ENCODE results near the gene SLC38A5.

The SLC38A5 gene

GRCh38 chrX:48480142-48480541 lies 10.1 kb upstream of the SLC38A5 start:
- peaks cover 19% of the 10 kb centered on the region for H3K36me3 ChIP-seq (ENCODE audit: control insufficient read depth, insufficient read depth, low read length)
- H3K27ac ChIP-seq (ENCODE audit: insufficient read depth, low read length, poor library complexity, severe bottlenecking) = no peak overlapping the region
- peaks cover 8% of the 10 kb centered on the region for H3K4me1 ChIP-seq (ENCODE audit: control insufficient read depth, insufficient read depth, low read length, poor library complexity, severe bottlenecking)
- H3K9me3 ChIP-seq (ENCODE audit: control insufficient read depth, low read length) = no peaks in the 10 kb centered on the region
- no peak for DNase-seq
- H3K4me3 ChIP-seq (ENCODE audit: insufficient read depth, low read depth, low read length, poor library complexity, severe bottlenecking) = no peak overlapping the region
- H3K27me3 ChIP-seq (replicated peaks; ENCODE audit: control insufficient read depth, insufficient read depth, low read length, poor library complexity, severe bottlenecking) = no peaks in the 10 kb centered on the region

DNA sequence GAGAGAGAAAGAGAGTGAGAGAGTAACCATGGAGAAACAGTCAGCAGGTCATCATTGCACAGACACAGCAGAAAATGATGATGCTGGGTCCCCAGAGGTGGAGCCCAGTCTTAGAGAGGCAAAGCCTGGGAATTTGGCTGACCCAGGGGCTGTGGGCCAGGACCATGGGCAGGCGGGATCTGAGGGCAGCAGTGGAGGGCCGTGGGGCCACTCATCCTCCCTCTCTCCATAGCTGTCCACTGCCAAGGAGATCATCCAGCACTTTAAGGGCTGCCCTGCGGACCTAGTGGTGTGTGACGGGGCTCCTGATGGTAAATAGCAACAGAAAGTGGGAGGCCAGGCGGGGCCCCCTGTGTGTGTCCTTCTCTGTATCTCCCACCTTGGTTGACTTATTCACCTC lies 8.7 kb upstream of the SLC38A5 start:
- no peaks in the 10 kb centered on the region for H3K9me3 ChIP-seq (ENCODE audit: control insufficient read depth, low read length)
- peaks cover 19% of the 10 kb centered on the region for H3K36me3 ChIP-seq (ENCODE audit: control insufficient read depth, insufficient read depth, low read length)
- no peak overlapping the region for H3K27ac ChIP-seq (ENCODE audit: insufficient read depth, low read length, poor library complexity, severe bottlenecking)
- peaks cover 8% of the 10 kb centered on the region for H3K4me1 ChIP-seq (ENCODE audit: control insufficient read depth, insufficient read depth, low read length, poor library complexity, severe bottlenecking)
- DNase-seq = no peak
- H3K4me3 ChIP-seq (ENCODE audit: insufficient read depth, low read depth, low read length, poor library complexity, severe bottlenecking) = no peak overlapping the region
- no peaks in the 10 kb centered on the region for H3K27me3 ChIP-seq (replicated peaks; ENCODE audit: control insufficient read depth, insufficient read depth, low read length, poor library complexity, severe bottlenecking)

GRCh38 chrX:48477960-48478755 lies 8.1 kb upstream of the SLC38A5 start:
- H3K27ac ChIP-seq (ENCODE audit: insufficient read depth, low read length, poor library complexity, severe bottlenecking) = no peak overlapping the region
- DNase-seq = no peak
- H3K9me3 ChIP-seq (ENCODE audit: control insufficient read depth, low read length) = no peaks in the 10 kb centered on the region
- H3K4me3 ChIP-seq (ENCODE audit: insufficient read depth, low read depth, low read length, poor library complexity, severe bottlenecking) = no peak overlapping the region
- peaks cover 19% of the 10 kb centered on the region for H3K36me3 ChIP-seq (ENCODE audit: control insufficient read depth, insufficient read depth, low read length)
- H3K27me3 ChIP-seq (replicated peaks; ENCODE audit: control insufficient read depth, insufficient read depth, low read length, poor library complexity, severe bottlenecking) = no peaks in the 10 kb centered on the region
- peaks cover 8% of the 10 kb centered on the region for H3K4me1 ChIP-seq (ENCODE audit: control insufficient read depth, insufficient read depth, low read length, poor library complexity, severe bottlenecking)

- no peak for DNase-seq
- peak overlapping the region; percentile 75 for H3K27ac ChIP-seq (ENCODE audit: insufficient read depth, low read length, poor library complexity, severe bottlenecking)
- H3K9me3 ChIP-seq (ENCODE audit: control insufficient read depth, low read length) = no peaks in the 10 kb centered on the region
Measured at GRCh38 chrX:48476919-48477318, 6.9 kb upstream of the SLC38A5 start.

DNA sequence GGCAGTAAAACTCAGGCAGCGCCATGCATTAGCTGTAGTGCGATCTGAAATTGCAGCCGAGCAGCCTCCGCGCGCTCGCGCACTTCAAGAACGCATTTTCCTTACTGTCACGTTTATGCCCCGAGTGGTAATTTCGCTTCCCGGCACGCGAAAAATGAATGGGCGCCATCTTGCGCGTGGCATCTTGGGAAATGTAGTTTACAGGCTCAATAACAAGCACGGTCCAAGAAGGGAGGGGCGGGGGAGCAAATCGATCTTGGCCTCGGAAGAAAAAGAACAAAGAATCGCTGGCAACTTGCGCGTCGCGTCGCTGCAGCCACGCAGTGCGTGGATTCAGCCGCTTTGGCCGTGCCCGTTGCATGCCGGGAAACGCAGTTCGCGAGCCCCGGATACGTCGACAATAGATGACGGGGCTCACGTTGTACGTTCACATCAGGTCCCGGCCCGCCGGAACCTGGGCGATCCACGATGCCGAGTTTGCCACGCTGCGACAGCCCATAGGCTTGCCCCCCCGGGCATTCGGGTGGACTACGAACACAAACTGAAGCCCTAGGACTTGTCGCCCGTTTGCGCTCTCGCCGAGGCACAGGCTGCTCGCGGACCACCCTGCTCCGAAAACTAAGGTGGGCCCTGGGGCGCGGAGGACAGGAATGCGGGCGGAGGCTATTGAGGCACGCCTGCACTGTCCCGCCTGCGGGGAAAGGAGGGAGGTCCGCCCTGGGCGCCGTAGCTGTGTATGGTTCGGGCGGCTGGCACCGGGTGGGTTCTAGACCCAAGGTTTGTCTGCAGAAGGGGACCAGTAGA lies 5.9 kb upstream of the SLC38A5 start, which contains the start of gene FTSJ1:
TSS of gene FTSJ1 (plus strand) at position 426 of the 804 bp plus-strand sequence. CDS start 1,849 bp downstream, outside the sequence.
- Histone ChIP-seq H3K36me3 (ENCODE audit: control insufficient read depth, insufficient read depth, low read length) (peaks cover 6% of the 10 kb centered on the region), H3K27me3 (replicated peaks; ENCODE audit: control insufficient read depth, insufficient read depth, low read length, poor library complexity, severe bottlenecking) (no peaks in the 10 kb centered on the region), H3K4me3 (ENCODE audit: insufficient read depth, low read depth, low read length, poor library complexity, severe bottlenecking) (peak within 1 kb of the TSS; percentile 59), H3K27ac (ENCODE audit: insufficient read depth, low read length, poor library complexity, severe bottlenecking) (peak within 1 kb of the TSS; percentile 75), H3K9me3 (ENCODE audit: control insufficient read depth, low read length) (no peaks in the 10 kb centered on the region), H3K4me1 (ENCODE audit: control insufficient read depth, insufficient read depth, low read length, poor library complexity, severe bottlenecking) (peaks cover 8% of the 10 kb centered on the region)
- DNase-seq = peak; percentile 78 to 87 (median 84)

More at GRCh38 chrX:48476919-48477318, 6.9 kb upstream of the SLC38A5 start:
- Histone ChIP-seq H3K4me1 (ENCODE audit: control insufficient read depth, insufficient read depth, low read length, poor library complexity, severe bottlenecking) (peaks cover 8% of the 10 kb centered on the region), H3K36me3 (ENCODE audit: control insufficient read depth, insufficient read depth, low read length) (peaks cover 15% of the 10 kb centered on the region), H3K4me3 (ENCODE audit: insufficient read depth, low read depth, low read length, poor library complexity, severe bottlenecking) (peak overlapping the region; percentile 59), H3K27me3 (replicated peaks; ENCODE audit: control insufficient read depth, insufficient read depth, low read length, poor library complexity, severe bottlenecking) (no peaks in the 10 kb centered on the region)

DNA sequence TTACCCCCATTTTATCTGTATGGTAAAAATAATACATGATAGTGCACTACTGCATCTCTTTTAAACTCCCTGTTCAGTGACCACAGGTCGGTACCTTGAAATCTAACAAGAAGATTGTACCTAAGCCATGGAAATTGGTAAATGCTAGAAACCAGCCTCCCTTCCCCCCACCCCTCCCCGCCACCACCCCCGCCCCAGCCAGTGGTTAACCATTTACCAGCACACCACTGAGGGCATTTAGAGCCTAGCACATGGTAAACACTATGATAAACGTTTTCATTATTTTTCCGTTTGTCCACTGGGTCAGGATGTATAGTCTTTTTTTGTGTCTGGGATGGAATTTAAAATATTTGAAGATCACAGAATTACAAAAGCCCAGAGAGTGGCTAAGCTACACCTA lies 5.2 kb upstream of the SLC38A5 start:
- no peaks in the 10 kb centered on the region for H3K27me3 ChIP-seq (replicated peaks; ENCODE audit: control insufficient read depth, insufficient read depth, low read length, poor library complexity, severe bottlenecking)
- peak overlapping the region; percentile 51 for H3K27ac ChIP-seq (ENCODE audit: insufficient read depth, low read length, poor library complexity, severe bottlenecking)
- peak overlapping the region; percentile 46 for H3K4me3 ChIP-seq (ENCODE audit: insufficient read depth, low read depth, low read length, poor library complexity, severe bottlenecking)
- H3K4me1 ChIP-seq (ENCODE audit: control insufficient read depth, insufficient read depth, low read length, poor library complexity, severe bottlenecking) = peaks cover 8% of the 10 kb centered on the region
- H3K9me3 ChIP-seq (ENCODE audit: control insufficient read depth, low read length) = no peaks in the 10 kb centered on the region
- DNase-seq = no peak
- peaks cover 6% of the 10 kb centered on the region for H3K36me3 ChIP-seq (ENCODE audit: control insufficient read depth, insufficient read depth, low read length)

- H3K4me1 ChIP-seq (ENCODE audit: control insufficient read depth, insufficient read depth, low read length, poor library complexity, severe bottlenecking) = peaks cover 8% of the 10 kb centered on the region
- H3K27me3 ChIP-seq (replicated peaks; ENCODE audit: control insufficient read depth, insufficient read depth, low read length, poor library complexity, severe bottlenecking) = no peaks in the 10 kb centered on the region
- H3K4me3 ChIP-seq (ENCODE audit: insufficient read depth, low read depth, low read length, poor library complexity, severe bottlenecking) = no peak overlapping the region
- no peak for DNase-seq
- peaks cover 6% of the 10 kb centered on the region for H3K36me3 ChIP-seq (ENCODE audit: control insufficient read depth, insufficient read depth, low read length)
- no peak overlapping the region for H3K27ac ChIP-seq (ENCODE audit: insufficient read depth, low read length, poor library complexity, severe bottlenecking)
- no peaks in the 10 kb centered on the region for H3K9me3 ChIP-seq (ENCODE audit: control insufficient read depth, low read length)
Measured at GRCh38 chrX:48474581-48474980, 4.5 kb upstream of the SLC38A5 start.

- DNase-seq = no peak
- Histone ChIP-seq H3K4me1 (ENCODE audit: control insufficient read depth, insufficient read depth, low read length, poor library complexity, severe bottlenecking) (peaks cover 8% of the 10 kb centered on the region), H3K9me3 (ENCODE audit: control insufficient read depth, low read length) (no peaks in the 10 kb centered on the region), H3K27ac (ENCODE audit: insufficient read depth, low read length, poor library complexity, severe bottlenecking) (no peak overlapping the region), H3K27me3 (replicated peaks; ENCODE audit: control insufficient read depth, insufficient read depth, low read length, poor library complexity, severe bottlenecking) (no peaks in the 10 kb centered on the region), H3K4me3 (ENCODE audit: insufficient read depth, low read depth, low read length, poor library complexity, severe bottlenecking) (no peak overlapping the region), H3K36me3 (ENCODE audit: control insufficient read depth, insufficient read depth, low read length) (peaks cover 6% of the 10 kb centered on the region)
Measured at GRCh38 chrX:48474127-48474526, 4.1 kb upstream of the SLC38A5 start.

DNA sequence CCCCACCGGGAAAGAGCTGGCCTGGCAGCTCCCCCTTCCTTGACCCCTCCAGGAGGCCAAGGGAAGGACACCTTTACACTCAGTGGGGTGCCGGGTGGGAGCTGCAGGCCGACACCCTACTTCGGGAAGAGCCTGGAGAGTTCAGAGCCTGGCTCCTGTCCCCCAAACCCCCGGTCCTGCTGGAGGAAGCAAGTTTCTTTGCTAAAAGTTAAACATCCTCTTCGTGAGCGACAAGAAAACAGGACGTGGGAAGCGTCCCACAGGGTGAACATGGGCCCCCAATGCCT lies 3.6 kb upstream of the SLC38A5 start:
- Histone ChIP-seq H3K4me3 (ENCODE audit: insufficient read depth, low read depth, low read length, poor library complexity, severe bottlenecking) (no peak overlapping the region), H3K4me1 (ENCODE audit: control insufficient read depth, insufficient read depth, low read length, poor library complexity, severe bottlenecking) (peaks cover 8% of the 10 kb centered on the region), H3K9me3 (ENCODE audit: control insufficient read depth, low read length) (no peaks in the 10 kb centered on the region), H3K27me3 (replicated peaks; ENCODE audit: control insufficient read depth, insufficient read depth, low read length, poor library complexity, severe bottlenecking) (no peaks in the 10 kb centered on the region), H3K27ac (ENCODE audit: insufficient read depth, low read length, poor library complexity, severe bottlenecking) (no peak overlapping the region), H3K36me3 (ENCODE audit: control insufficient read depth, insufficient read depth, low read length) (peaks cover 4% of the 10 kb centered on the region)
- DNase-seq = no peak
